ENCODE data around the gene NIBAN1. TPM values are rescaled to one million over a fixed set of nuclear protein-coding genes. Genes with fewer than 3 reads are reported as not detected.

Gene NIBAN1
- total RNA-seq, 2 experiments from 2014 or later, result 10.1 to 11.0 TPM

GRCh38 chr1:184974837-184975115 is 468 bp upstream of the NIBAN1 start:
- DNase-seq, result no peak
- Mint-ChIP-seq H3K4me1 (ENCODE audit: low read depth) (peaks cover 42% of the 10 kb centered on the region), H3K36me3 (ENCODE audit: low read depth) (peaks cover 3% of the 10 kb centered on the region), H3K9me3 (no peaks in the 10 kb centered on the region), H3K4me3 (peak overlapping the region; percentile 67), H3K27ac (peak overlapping the region; percentile 79), H3K27me3 (peaks cover 22% of the 10 kb centered on the region)
- TF ChIP-seq, protein P1, sequence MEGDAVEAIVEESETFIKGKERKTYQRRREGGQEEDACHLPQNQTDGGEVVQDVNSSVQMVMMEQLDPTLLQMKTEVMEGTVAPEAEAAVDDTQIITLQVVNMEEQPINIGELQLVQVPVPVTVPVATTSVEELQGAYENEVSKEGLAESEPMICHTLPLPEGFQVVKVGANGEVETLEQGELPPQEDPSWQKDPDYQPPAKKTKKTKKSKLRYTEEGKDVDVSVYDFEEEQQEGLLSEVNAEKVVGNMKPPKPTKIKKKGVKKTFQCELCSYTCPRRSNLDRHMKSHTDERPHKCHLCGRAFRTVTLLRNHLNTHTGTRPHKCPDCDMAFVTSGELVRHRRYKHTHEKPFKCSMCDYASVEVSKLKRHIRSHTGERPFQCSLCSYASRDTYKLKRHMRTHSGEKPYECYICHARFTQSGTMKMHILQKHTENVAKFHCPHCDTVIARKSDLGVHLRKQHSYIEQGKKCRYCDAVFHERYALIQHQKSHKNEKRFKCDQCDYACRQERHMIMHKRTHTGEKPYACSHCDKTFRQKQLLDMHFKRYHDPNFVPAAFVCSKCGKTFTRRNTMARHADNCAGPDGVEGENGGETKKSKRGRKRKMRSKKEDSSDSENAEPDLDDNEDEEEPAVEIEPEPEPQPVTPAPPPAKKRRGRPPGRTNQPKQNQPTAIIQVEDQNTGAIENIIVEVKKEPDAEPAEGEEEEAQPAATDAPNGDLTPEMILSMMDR (IDR thresholded peaks at IDR 0.05), result no peak
- ChIA-PET CTCF (interaction anchor here (1.3 to 7.7 kb wide), 4 partner anchors 8 to 195 kb away, joined by 3 to 65 read pairs (median 21); no protein-coding TSS in a partner anchor), POLR2A (interaction anchor here (1.0 to 3.7 kb wide), 9 partner anchors 11 to 220 kb away, joined by 3 to 23 read pairs (median 4); partner anchors contain the start of gene EDEM3)
- ATAC-seq, result no peak
- intact Hi-C loops (cut with micrococcal nuclease), result no loop called here

DNA sequence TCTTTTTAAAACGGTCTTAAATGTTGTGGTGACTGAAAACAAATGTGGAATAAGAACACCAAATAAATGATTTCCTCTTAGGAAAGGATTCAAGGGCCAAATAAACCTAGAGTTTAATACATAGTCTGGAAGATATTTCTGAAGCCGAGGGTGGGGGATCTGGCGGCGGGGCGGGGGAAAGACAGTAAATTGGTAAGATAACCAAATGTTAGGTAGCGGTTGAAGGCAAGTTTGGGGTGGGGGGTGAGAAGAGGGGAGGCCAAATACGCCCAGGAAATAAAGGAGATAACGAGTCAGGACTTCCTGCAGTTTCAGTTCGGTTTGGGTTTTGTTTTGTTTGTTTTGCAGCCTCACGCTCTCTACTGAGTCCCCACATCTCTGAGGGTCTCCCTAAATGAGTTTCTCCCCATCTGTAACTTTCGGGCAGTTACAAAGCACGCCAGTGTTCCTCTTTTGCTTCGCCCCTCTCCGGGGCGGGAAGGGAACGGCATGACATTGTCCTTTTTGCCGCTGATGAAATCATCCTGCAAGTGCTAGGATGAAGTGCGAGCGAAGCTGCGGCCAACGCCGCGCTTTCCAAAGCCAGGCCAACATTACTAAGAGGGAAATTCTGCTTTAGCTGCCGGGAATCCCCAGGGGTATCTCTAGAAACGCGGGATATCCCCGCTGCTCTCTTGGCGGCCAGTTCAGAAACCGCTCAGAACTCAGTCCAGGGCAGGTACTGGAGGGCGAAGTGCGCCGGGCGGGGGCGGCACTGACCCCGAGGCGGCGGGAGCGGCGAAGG is 844 bp downstream of the NIBAN1 start:
- Mint-ChIP-seq H3K4me1 (ENCODE audit: low read depth) (peaks cover 51% of the 10 kb centered on the region), H3K4me3 (peak overlapping the region; percentile 80), H3K27ac (peak overlapping the region; percentile 98), H3K36me3 (ENCODE audit: low read depth) (peaks cover 3% of the 10 kb centered on the region), H3K9me3 (no peaks in the 10 kb centered on the region), H3K27me3 (peaks cover 20% of the 10 kb centered on the region)
- POLR2A ChIA-PET, result interaction anchor here (0.8 to 3.7 kb wide), 14 partner anchors 9 to 343 kb away, joined by 3 to 23 read pairs (median 4); partner anchors contain the start of gene EDEM3
- intact Hi-C loops (cut with micrococcal nuclease), result loop anchor here (2.0 kb wide), 1 partner anchor 91 kb away; no protein-coding TSS in a partner anchor
- peak; percentile 65 for ATAC-seq
- TF ChIP-seq, protein P1 (IDR thresholded peaks at IDR 0.05), result no peak
- CTCF ChIA-PET, result interaction anchor here (1.3 to 7.7 kb wide), 5 partner anchors 9 to 197 kb away, joined by 3 to 65 read pairs (median 8); no protein-coding TSS in a partner anchor
- peak; percentile 80 for DNase-seq

GRCh38 chr1:184972315-184973055 is 1.8 kb downstream of the NIBAN1 start:
- Mint-ChIP-seq H3K4me3 (peak overlapping the region; percentile 80), H3K4me1 (ENCODE audit: low read depth) (peaks cover 56% of the 10 kb centered on the region), H3K27me3 (peaks cover 14% of the 10 kb centered on the region), H3K27ac (peak overlapping the region; percentile 98), H3K36me3 (ENCODE audit: low read depth) (peaks cover 3% of the 10 kb centered on the region), H3K9me3 (no peaks in the 10 kb centered on the region)
- DNase-seq (no peak), ATAC-seq (no peak)
- intact Hi-C loops (cut with micrococcal nuclease), result loop anchor here (2.0 kb wide), 1 partner anchor 90 kb away; no protein-coding TSS in a partner anchor
- ChIA-PET CTCF (interaction anchor here (0.8 to 7.7 kb wide), 5 partner anchors 10 to 198 kb away, joined by 3 to 65 read pairs (median 5); no protein-coding TSS in a partner anchor), POLR2A (interaction anchor here (1.2 to 3.7 kb wide), 4 partner anchors 8 to 218 kb away, joined by 5 to 23 read pairs (median 6); partner anchors contain the start of gene EDEM3)
- TF ChIP-seq, protein P1 (IDR thresholded peaks at IDR 0.05), result no peak

GRCh38 chr1:184971522-184972265 is 2.6 kb downstream of the NIBAN1 start:
- Mint-ChIP-seq H3K4me3 (peak overlapping the region; percentile 23), H3K27me3 (peaks cover 12% of the 10 kb centered on the region), H3K36me3 (ENCODE audit: low read depth) (peaks cover 3% of the 10 kb centered on the region), H3K27ac (peak overlapping the region; percentile 63), H3K4me1 (ENCODE audit: low read depth) (peaks cover 57% of the 10 kb centered on the region), H3K9me3 (no peaks in the 10 kb centered on the region)
- ChIA-PET POLR2A (interaction anchor here (1.0 to 3.7 kb wide), 3 partner anchors 14 to 105 kb away, joined by 5 to 23 read pairs (median 6); no protein-coding TSS in a partner anchor), CTCF (interaction anchor here (1.5 to 7.7 kb wide), 5 partner anchors 11 to 199 kb away, joined by 5 to 65 read pairs (median 6); no protein-coding TSS in a partner anchor)
- intact Hi-C loops (cut with micrococcal nuclease), result loop anchor here (2.0 kb wide), 1 partner anchor 89 kb away; no protein-coding TSS in a partner anchor
- TF ChIP-seq, protein P1 (IDR thresholded peaks at IDR 0.05), result no peak
- no peak for ATAC-seq
- DNase-seq, result no peak
